HEK293 (cell line): ENCODE results near the gene MBD6.

Experiments
- BCL11A ChIP-seq: fragments of 450-650 bp; formaldehyde crosslinking; IDR thresholded peaks from 2 replicates; pipeline ENCODE4 v1.5.1; 2016; ENCODE audit warnings: low read depth, missing biosample characterization, missing genetic modification characterization
- INSM2 ChIP-seq: fragments of 450-650 bp; formaldehyde crosslinking; IDR thresholded peaks from 2 replicates; pipeline ENCODE4 v1.5.1; 2016; ENCODE audit warnings: missing biosample characterization, missing genetic modification characterization
- KLF10 ChIP-seq: fragments of 450-650 bp; IDR thresholded peaks from 2 replicates; pipeline ENCODE4 v1.5.1; 2018; ENCODE audit warnings: missing biosample characterization, mild to moderate bottlenecking, missing genetic modification characterization
- KLF7 ChIP-seq: fragments of 450-650 bp; formaldehyde crosslinking; IDR thresholded peaks from 2 replicates; pipeline ENCODE4 v1.5.1; 2016; ENCODE audit warnings: missing biosample characterization, missing genetic modification characterization, borderline replicate concordance
- SP2 ChIP-seq: fragments of 450-650 bp; formaldehyde crosslinking; IDR thresholded peaks from 2 replicates; pipeline ENCODE4 v1.5.1; 2016; ENCODE audit warnings: missing biosample characterization, missing genetic modification characterization
- ZBTB1 ChIP-seq: fragments of 450-650 bp; formaldehyde crosslinking; IDR thresholded peaks from 2 replicates; pipeline ENCODE4 v1.5.1; 2016; ENCODE audit warnings: missing biosample characterization, missing genetic modification characterization
- ZFP37 ChIP-seq: fragments of 450-650 bp; formaldehyde crosslinking; IDR thresholded peaks from 2 replicates; pipeline ENCODE4 v1.5.1; 2016; ENCODE audit warnings: missing biosample characterization, missing genetic modification characterization
- ZFP69B ChIP-seq: fragments of 450-650 bp; formaldehyde crosslinking; IDR thresholded peaks from 2 replicates; pipeline ENCODE4 v1.5.1; 2016; ENCODE audit warnings: missing biosample characterization, missing genetic modification characterization
- ZNF157 ChIP-seq: fragments of 450-650 bp; formaldehyde crosslinking; IDR thresholded peaks from 2 replicates; pipeline ENCODE4 v1.5.1; 2016; ENCODE audit warnings: missing biosample characterization, missing genetic modification characterization
- ZNF169 ChIP-seq: fragments of 450-650 bp; formaldehyde crosslinking; IDR thresholded peaks from 2 replicates; pipeline ENCODE4 v1.5.1; 2016; ENCODE audit warnings: missing biosample characterization, missing genetic modification characterization
- ZNF2 ChIP-seq: fragments of 450-650 bp; formaldehyde crosslinking; IDR thresholded peaks from 2 replicates; pipeline ENCODE4 v1.5.1; 2016; ENCODE audit warnings: missing biosample characterization, missing genetic modification characterization
- ZNF211 ChIP-seq: fragments of 450-650 bp; formaldehyde crosslinking; IDR thresholded peaks from 2 replicates; pipeline ENCODE4 v1.5.1; 2016; ENCODE audit warnings: low read depth, missing biosample characterization, missing genetic modification characterization
- ZNF239 ChIP-seq: fragments of 450-650 bp; formaldehyde crosslinking; IDR thresholded peaks from 2 replicates; pipeline ENCODE4 v1.5.1; 2016; ENCODE audit warnings: missing biosample characterization, missing genetic modification characterization
- ZNF274 ChIP-seq, 2 experiments: fragments of 200-500 bp in 1 of 2; fragments of 450-650 bp in 1 of 2; sonication (Bioruptor generic) in 1 of 2; formaldehyde crosslinking in 1 of 2; IDR thresholded peaks; 2 replicates each; pipeline versions ENCODE4 v1.5.1 to v1.6.1; 2014 to 2016; ENCODE audit warnings: borderline replicate concordance in 1 of 2, inconsistent platforms in 1 of 2, low read length in 1 of 2, missing biosample characterization in 1 of 2, missing genetic modification characterization in 1 of 2
- ZNF366 ChIP-seq: fragments of 450-650 bp; formaldehyde crosslinking; conservative IDR thresholded peaks from 2 replicates; pipeline ENCODE4 v1.5.1; 2016; ENCODE audit warnings: missing biosample characterization, missing genetic modification characterization
- ZNF48 ChIP-seq: fragments of 450-650 bp; formaldehyde crosslinking; IDR thresholded peaks from 2 replicates; pipeline ENCODE4 v1.5.1; 2016; ENCODE audit warnings: missing biosample characterization, missing genetic modification characterization
- ZNF514 ChIP-seq: fragments of 450-650 bp; formaldehyde crosslinking; IDR thresholded peaks from 2 replicates; pipeline ENCODE4 v1.5.1; 2016; ENCODE audit warnings: missing biosample characterization, missing genetic modification characterization
- ZNF521 ChIP-seq: fragments of 450-650 bp; formaldehyde crosslinking; IDR thresholded peaks from 2 replicates; pipeline ENCODE4 v1.5.1; 2017; ENCODE audit warnings: missing biosample characterization, mild to moderate bottlenecking, missing genetic modification characterization
- ZNF596 ChIP-seq: fragments of 450-650 bp; IDR thresholded peaks from 2 replicates; pipeline ENCODE4 v1.5.0; 2018; ENCODE audit warnings: missing biosample characterization, mild to moderate bottlenecking, missing genetic modification characterization, moderate library complexity
- ZNF600 ChIP-seq: fragments of 450-650 bp; formaldehyde crosslinking; IDR thresholded peaks from 2 replicates; pipeline ENCODE4 v1.5.1; 2016; ENCODE audit warnings: missing biosample characterization, missing genetic modification characterization
- ZNF626 ChIP-seq: fragments of 450-650 bp; sonication (Bioruptor Pico); formaldehyde crosslinking; IDR thresholded peaks from 2 replicates; pipeline ENCODE4 v1.5.1; 2018; ENCODE audit warnings: missing biosample characterization, missing genetic modification characterization, inconsistent platforms
- ZNF645 ChIP-seq: fragments of 450-650 bp; formaldehyde crosslinking; IDR thresholded peaks from 2 replicates; pipeline ENCODE4; 2016; ENCODE audit warnings: missing biosample characterization, missing genetic modification characterization
- ZNF654 ChIP-seq: fragments of 450-650 bp; formaldehyde crosslinking; IDR thresholded peaks from 2 replicates; pipeline ENCODE4 v1.5.1; 2016; ENCODE audit warnings: low read depth, missing biosample characterization, missing genetic modification characterization
- ZNF664 ChIP-seq: fragments of 450-650 bp; formaldehyde crosslinking; IDR thresholded peaks from 2 replicates; pipeline ENCODE4 v1.5.1; 2016; ENCODE audit warnings: missing biosample characterization, missing genetic modification characterization
- ZNF670 ChIP-seq: fragments of 450-650 bp; formaldehyde crosslinking; IDR thresholded peaks from 2 replicates; pipeline ENCODE4 v1.5.1; 2016; ENCODE audit warnings: missing biosample characterization, missing genetic modification characterization, low read depth
- ZNF776 ChIP-seq: fragments of 450-650 bp; formaldehyde crosslinking; IDR thresholded peaks from 2 replicates; pipeline ENCODE4 v1.5.0; 2017; ENCODE audit warnings: missing biosample characterization, missing genetic modification characterization, borderline replicate concordance
- ZNF792 ChIP-seq: fragments of 450-650 bp; formaldehyde crosslinking; IDR thresholded peaks from 2 replicates; pipeline ENCODE4 v1.5.1; 2016; ENCODE audit warnings: missing biosample characterization, missing genetic modification characterization
- ZSCAN16 ChIP-seq: fragments of 450-650 bp; formaldehyde crosslinking; IDR thresholded peaks from 2 replicates; pipeline ENCODE4 v1.5.1; 2016; ENCODE audit warnings: missing biosample characterization, missing genetic modification characterization
- ZXDB ChIP-seq: fragments of 450-650 bp; formaldehyde crosslinking; IDR thresholded peaks from 2 replicates; pipeline ENCODE4 v1.5.1; 2016; ENCODE audit warnings: missing biosample characterization, missing genetic modification characterization
- TF ChIP-seq, protein P1 (sequence below): fragments of 450-650 bp; formaldehyde crosslinking; IDR thresholded peaks from 2 replicates; pipeline ENCODE4 v1.5.1; 2016; ENCODE audit warnings: missing biosample characterization, missing genetic modification characterization
- TF ChIP-seq, protein P2 (sequence below): fragments of 450-650 bp; formaldehyde crosslinking; IDR thresholded peaks from 2 replicates; pipeline ENCODE4 v1.5.1; 2016; ENCODE audit warnings: missing biosample characterization, missing genetic modification characterization
- TF ChIP-seq, protein P3 (sequence below): fragments of 450-650 bp; formaldehyde crosslinking; IDR thresholded peaks from 2 replicates; pipeline ENCODE4 v1.5.1; 2016; ENCODE audit warnings: missing biosample characterization, missing genetic modification characterization
- TF ChIP-seq, protein P4 (sequence below): fragments of 450-650 bp; formaldehyde crosslinking; IDR thresholded peaks from 2 replicates; pipeline ENCODE4 v1.5.1; 2017; ENCODE audit warnings: missing biosample characterization, missing genetic modification characterization

Gene MBD6

GRCh38 chr12:57520053-57520818, 2.4 kb upstream of the MBD6 start, which contains the start of gene DDIT3 (continued):
- TF ChIP-seq, protein P1, sequence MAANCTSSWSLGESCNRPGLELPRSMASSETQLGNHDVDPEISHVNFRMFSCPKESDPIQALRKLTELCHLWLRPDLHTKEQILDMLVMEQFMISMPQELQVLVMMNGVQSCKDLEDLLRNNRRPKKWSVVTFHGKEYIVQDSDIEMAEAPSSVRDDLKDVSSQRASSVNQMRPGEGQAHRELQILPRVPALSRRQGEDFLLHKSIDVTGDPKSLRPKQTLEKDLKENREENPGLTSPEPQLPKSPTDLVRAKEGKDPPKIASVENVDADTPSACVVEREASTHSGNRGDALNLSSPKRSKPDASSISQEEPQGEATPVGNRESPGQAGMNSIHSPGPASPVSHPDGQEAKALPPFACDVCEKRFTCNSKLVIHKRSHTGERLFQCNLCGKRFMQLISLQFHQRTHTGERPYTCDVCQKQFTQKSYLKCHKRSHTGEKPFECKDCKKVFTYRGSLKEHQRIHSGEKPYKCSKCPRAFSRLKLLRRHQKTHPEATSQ (tag by site-specific recombination), result no peak
- TF ChIP-seq ZNF157 (tag by site-specific recombination) (no peak), ZXDB (tag by site-specific recombination) (peak; percentile 47; the same call in 1 of the 2 replicates), BCL11A (tag by site-specific recombination) (peak; percentile 86), ZNF169 (0 out of 2 replicates have a peak, but pooled peaks have one; percentile 26), SP2 (tag by site-specific recombination) (peak; percentile 98), ZNF274 (IDR thresholded peaks at IDR 0.05; ENCODE audit: low read length) (no peak), ZNF274 (tag by site-specific recombination; IDR thresholded peaks at IDR 0.05; ENCODE audit: borderline replicate concordance) (no peak), ZNF626 (no peak), ZNF239 (tag by site-specific recombination) (no peak), ZNF514 (tag by site-specific recombination) (no peak), ZNF664 (tag by site-specific recombination) (no peak), KLF10 (peak; percentile 99), ZNF211 (tag by site-specific recombination) (no peak), ZNF596 (tag by site-specific recombination) (peak; percentile 20; the same call in 1 of the 2 replicates), ZNF670 (tag by site-specific recombination) (no peak), ZNF792 (no peak), ZNF2 (tag by site-specific recombination) (peak; percentile 88), ZBTB1 (tag by site-specific recombination) (no peak), INSM2 (tag by site-specific recombination) (0 out of 2 replicates have a peak, but pooled peaks have one; percentile 43), ZNF521 (no peak), ZNF645 (tag by site-specific recombination) (no peak), ZNF366 (0 out of 2 replicates have a peak, but pooled peaks have one; percentile 14), ZSCAN16 (0 out of 2 replicates have a peak, but pooled peaks have one; percentile 48), ZNF776 (tag by site-specific recombination) (no peak), ZFP69B (tag by site-specific recombination) (peak; percentile 26; the same call in 1 of the 2 replicates), ZNF654 (tag by site-specific recombination) (no peak), ZNF600 (tag by site-specific recombination) (peak; percentile 69; the same call in 1 of the 2 replicates), ZNF48 (tag by site-specific recombination) (no peak), KLF7 (tag by site-specific recombination) (0 out of 2 replicates have a peak, but pooled peaks have one; percentile 10), ZFP37 (tag by site-specific recombination) (peak; percentile 69; the same call in 1 of the 2 replicates)
- TF ChIP-seq, protein P2, sequence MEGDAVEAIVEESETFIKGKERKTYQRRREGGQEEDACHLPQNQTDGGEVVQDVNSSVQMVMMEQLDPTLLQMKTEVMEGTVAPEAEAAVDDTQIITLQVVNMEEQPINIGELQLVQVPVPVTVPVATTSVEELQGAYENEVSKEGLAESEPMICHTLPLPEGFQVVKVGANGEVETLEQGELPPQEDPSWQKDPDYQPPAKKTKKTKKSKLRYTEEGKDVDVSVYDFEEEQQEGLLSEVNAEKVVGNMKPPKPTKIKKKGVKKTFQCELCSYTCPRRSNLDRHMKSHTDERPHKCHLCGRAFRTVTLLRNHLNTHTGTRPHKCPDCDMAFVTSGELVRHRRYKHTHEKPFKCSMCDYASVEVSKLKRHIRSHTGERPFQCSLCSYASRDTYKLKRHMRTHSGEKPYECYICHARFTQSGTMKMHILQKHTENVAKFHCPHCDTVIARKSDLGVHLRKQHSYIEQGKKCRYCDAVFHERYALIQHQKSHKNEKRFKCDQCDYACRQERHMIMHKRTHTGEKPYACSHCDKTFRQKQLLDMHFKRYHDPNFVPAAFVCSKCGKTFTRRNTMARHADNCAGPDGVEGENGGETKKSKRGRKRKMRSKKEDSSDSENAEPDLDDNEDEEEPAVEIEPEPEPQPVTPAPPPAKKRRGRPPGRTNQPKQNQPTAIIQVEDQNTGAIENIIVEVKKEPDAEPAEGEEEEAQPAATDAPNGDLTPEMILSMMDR (tag by site-specific recombination), result peak; percentile 76
- TF ChIP-seq, protein P3, sequence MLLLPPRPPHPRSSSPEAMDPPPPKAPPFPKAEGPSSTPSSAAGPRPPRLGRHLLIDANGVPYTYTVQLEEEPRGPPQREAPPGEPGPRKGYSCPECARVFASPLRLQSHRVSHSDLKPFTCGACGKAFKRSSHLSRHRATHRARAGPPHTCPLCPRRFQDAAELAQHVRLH (tag by site-specific recombination), result no peak
- TF ChIP-seq, protein P4, sequence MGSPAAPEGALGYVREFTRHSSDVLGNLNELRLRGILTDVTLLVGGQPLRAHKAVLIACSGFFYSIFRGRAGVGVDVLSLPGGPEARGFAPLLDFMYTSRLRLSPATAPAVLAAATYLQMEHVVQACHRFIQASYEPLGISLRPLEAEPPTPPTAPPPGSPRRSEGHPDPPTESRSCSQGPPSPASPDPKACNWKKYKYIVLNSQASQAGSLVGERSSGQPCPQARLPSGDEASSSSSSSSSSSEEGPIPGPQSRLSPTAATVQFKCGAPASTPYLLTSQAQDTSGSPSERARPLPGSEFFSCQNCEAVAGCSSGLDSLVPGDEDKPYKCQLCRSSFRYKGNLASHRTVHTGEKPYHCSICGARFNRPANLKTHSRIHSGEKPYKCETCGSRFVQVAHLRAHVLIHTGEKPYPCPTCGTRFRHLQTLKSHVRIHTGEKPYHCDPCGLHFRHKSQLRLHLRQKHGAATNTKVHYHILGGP (tag by site-specific recombination), result no peak
